ENCODE measurements around the gene MRPL21.
A peak's percentile ranks its signal among the peaks of the same experiment; 100 is the strongest.
"Not testable (repeated sequence)": the region's sequence is repeated elsewhere in the genome, so short reads cannot be mapped to it uniquely, and the experiment has no call there.

The MRPL21 gene

DNA sequence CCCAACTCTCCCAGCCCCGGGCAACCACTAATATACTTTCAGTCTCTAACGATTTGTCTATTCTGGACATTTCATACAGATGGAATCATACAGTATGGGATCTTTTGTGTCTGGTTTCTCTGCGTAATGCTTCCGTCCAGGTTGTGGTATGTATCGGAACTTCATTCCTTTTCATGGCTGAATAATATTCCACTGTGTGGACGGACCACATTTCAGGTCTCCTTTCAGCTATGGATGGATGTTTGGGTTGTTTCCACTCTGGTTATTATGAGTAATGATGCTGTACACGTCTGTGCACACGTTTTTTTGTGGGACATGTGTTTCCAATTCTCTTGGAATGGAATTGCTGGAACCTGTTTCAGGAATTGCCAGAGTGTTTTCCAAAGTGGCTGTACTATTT lies 44.5 kb downstream of the MRPL21 start:
- TF ChIP-seq, protein P1, sequence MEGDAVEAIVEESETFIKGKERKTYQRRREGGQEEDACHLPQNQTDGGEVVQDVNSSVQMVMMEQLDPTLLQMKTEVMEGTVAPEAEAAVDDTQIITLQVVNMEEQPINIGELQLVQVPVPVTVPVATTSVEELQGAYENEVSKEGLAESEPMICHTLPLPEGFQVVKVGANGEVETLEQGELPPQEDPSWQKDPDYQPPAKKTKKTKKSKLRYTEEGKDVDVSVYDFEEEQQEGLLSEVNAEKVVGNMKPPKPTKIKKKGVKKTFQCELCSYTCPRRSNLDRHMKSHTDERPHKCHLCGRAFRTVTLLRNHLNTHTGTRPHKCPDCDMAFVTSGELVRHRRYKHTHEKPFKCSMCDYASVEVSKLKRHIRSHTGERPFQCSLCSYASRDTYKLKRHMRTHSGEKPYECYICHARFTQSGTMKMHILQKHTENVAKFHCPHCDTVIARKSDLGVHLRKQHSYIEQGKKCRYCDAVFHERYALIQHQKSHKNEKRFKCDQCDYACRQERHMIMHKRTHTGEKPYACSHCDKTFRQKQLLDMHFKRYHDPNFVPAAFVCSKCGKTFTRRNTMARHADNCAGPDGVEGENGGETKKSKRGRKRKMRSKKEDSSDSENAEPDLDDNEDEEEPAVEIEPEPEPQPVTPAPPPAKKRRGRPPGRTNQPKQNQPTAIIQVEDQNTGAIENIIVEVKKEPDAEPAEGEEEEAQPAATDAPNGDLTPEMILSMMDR (IDR thresholded peaks at IDR 0.05), result no peak
- no peaks in the 10 kb centered on the region for H3K9me3 ChIP-seq (ENCODE audit: control insufficient read depth, low read length)
- no peaks in the 10 kb centered on the region for H3K79me2 ChIP-seq
- H3K36me3 ChIP-seq (ENCODE audit: control insufficient read depth, insufficient read depth, low read length), result no peaks in the 10 kb centered on the region
- no peak overlapping the region for H2AFZ ChIP-seq
- no peaks in the 10 kb centered on the region for H3K4me1 ChIP-seq
- no peak overlapping the region for H3K4me3 ChIP-seq (ENCODE audit: low read depth, low read length)
- H3K27me3 ChIP-seq (ENCODE audit: control insufficient read depth, insufficient read depth, low read length), result no peaks in the 10 kb centered on the region
- H3K27ac ChIP-seq, result no peak overlapping the region
- no peak overlapping the region for H3K4me2 ChIP-seq (ENCODE audit: low read length)
- no peak overlapping the region for H3K9ac ChIP-seq

DNA sequence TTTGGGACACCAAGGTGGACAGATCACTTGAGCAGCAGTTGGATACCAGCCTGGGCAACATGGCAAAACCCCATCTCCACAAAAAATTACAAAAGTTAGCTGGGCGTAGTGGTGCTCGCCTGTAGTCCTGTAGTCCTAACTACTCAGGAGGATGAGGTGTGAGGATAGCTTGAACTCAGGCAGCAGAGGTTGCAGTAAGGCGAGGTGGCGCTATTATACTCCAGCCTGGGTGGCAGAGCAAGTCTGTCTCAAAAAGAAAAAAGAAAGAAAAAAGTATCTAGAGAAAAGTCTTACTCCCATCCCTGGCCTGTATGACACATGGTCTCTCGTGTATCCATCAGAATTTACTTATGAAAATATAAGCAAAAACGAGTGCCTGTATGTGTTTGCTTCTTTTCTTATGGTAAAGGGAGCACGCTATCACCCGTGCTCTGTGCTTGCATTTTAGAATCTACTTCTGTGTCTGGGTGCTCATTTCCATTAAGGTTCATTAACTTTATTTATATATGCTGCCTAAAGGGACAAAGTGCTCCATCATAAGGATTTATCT lies 46.5 kb downstream of the MRPL21 start:
- no peak overlapping the region for H3K9ac ChIP-seq
- no peak overlapping the region for H3K4me3 ChIP-seq (ENCODE audit: low read depth, low read length)
- no peaks in the 10 kb centered on the region for H3K9me3 ChIP-seq (ENCODE audit: control insufficient read depth, low read length)

DNA sequence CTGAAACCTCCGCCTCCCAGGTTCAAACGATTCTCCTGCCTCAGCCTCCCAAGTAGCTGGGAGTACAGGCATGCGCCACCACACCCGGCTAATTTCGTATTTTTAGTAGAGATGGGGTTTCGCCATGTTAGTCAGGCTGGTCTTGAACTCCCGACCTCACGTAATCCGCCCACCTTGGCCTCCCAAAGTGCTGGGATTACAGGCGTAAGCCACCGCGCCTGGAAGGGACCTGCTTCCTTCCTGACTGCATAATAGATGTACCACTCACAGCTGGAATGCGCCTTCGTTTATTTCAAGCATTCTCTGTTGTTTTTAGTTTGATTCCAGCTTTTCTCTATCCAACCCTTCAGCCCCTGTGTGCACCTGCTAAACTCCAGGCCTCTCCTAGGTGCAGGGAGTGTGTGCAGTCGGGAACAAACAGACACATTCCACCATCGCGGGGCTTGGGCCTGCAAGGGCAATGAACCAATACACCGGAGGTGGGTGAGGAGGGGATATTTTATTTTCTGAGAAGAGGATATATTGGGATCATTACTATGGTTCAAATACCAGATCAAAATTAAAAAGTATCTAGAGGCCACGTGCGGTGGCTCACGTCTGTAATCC lies 47.1 kb downstream of the MRPL21 start:
- H3K27me3 ChIP-seq (ENCODE audit: control insufficient read depth, insufficient read depth, low read length); H3K36me3 ChIP-seq (ENCODE audit: control insufficient read depth, insufficient read depth, low read length); H2AFZ ChIP-seq; H3K79me2 ChIP-seq; H3K9ac ChIP-seq; H3K9me3 ChIP-seq (ENCODE audit: control insufficient read depth, low read length); H3K4me3 ChIP-seq (ENCODE audit: low read depth, low read length); H3K4me1 ChIP-seq; H3K27ac ChIP-seq; H3K4me2 ChIP-seq (ENCODE audit: low read length): not testable (repeated sequence)

More for the DNA sequence above, 46.5 kb downstream of the MRPL21 start:
- no peaks in the 10 kb centered on the region for H3K4me1 ChIP-seq
- H3K27me3 ChIP-seq (ENCODE audit: control insufficient read depth, insufficient read depth, low read length), result no peaks in the 10 kb centered on the region
- TF ChIP-seq, protein P1 (IDR thresholded peaks at IDR 0.05), result no peak
- no peaks in the 10 kb centered on the region for H3K79me2 ChIP-seq
- no peak overlapping the region for H3K4me2 ChIP-seq (ENCODE audit: low read length)
- H2AFZ ChIP-seq, result no peak overlapping the region
- peak overlapping the region; percentile 41 for H3K27ac ChIP-seq
- no peaks in the 10 kb centered on the region for H3K36me3 ChIP-seq (ENCODE audit: control insufficient read depth, insufficient read depth, low read length)

DNA sequence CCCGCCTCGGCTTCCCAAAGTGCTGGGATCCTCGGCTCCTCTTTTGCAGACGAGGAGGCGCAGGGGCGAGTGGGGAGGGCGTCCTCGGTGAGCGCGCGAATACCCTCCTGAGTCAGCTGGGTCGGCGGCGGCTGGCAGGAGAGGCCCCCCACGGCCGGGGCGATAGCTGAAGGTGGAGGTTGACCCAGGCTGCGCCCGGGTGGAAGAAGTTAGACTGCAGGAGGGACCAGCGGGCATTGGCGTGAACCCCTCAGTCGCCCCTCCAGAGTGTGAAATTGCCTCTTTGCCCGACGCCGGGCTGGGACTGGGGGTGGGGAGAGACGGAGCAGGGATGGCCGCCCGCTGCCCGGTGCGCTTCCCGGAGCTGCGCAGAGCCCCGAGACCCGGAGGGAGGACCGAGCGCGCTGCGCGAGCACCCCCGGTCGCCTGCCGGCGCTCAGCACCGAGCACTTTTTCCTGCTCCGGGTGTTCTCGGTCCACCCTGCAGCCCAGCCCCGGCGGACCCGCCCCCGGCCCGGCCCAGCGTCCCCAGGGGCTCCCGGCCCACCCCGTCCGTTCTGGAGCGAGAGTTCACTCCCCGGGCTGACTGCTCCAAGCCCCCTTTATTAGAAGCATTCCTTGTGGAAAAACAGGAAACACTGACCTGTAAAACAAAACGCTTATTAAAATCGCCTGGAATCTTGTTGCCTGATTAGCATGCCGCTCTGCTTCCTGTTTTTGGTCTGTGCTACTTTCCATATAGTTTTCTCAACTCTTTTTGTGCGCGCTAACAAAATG lies 48.2 kb downstream of the MRPL21 start:
- H2AFZ ChIP-seq, result peak overlapping the region; percentile 74
- H3K79me2 ChIP-seq, result no peaks in the 10 kb centered on the region
- H3K9ac ChIP-seq, result no peak overlapping the region
- H3K9me3 ChIP-seq (ENCODE audit: control insufficient read depth, low read length), result no peaks in the 10 kb centered on the region
- H3K4me2 ChIP-seq (ENCODE audit: low read length), result peak overlapping the region; percentile 59
- no peak overlapping the region for H3K27ac ChIP-seq
- no peaks in the 10 kb centered on the region for H3K4me1 ChIP-seq
- H3K36me3 ChIP-seq (ENCODE audit: control insufficient read depth, insufficient read depth, low read length), result no peaks in the 10 kb centered on the region
- no peaks in the 10 kb centered on the region for H3K27me3 ChIP-seq (ENCODE audit: control insufficient read depth, insufficient read depth, low read length)
- TF ChIP-seq, protein P1 (IDR thresholded peaks at IDR 0.05), result no peak
- H3K4me3 ChIP-seq (ENCODE audit: low read depth, low read length), result no peak overlapping the region

DNA sequence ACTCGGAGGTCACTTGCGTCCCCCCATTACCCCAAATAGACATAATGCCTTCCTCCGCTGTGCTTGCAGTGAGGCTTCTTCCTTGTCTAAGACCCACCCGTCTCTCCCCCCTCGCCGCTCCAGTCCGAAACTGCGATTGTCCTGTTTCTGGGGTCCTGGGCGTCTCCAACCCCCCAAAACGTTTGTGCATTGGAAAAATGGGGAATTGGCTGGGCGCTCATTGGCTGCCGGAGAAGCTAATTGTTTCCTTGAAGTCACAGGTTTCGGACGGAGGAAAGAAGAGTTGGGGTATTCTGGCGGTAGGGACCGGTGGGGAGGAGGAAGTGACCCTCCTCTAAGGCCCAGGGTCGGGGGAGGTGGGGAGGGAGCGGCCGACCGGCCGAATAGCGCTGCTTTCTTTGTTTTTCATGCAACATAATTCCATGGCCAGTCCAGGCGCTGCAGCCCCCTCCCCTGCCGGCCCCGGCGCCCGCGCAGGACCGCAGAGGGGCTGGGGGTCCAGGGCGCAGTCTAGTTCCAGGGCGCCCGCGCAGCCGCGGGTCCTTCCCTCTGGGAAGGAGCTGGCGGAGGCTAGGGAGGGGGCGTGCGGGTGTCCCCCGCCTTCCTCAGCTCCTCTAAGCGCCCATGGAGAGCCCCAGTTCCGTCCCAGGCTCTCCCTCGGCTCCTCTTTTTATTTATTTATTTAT lies 49.2 kb downstream of the MRPL21 start:
- TF ChIP-seq, protein P1 (IDR thresholded peaks at IDR 0.05), result no peak
- no peak overlapping the region for H3K27ac ChIP-seq
- H3K79me2 ChIP-seq, result no peaks in the 10 kb centered on the region
- H3K27me3 ChIP-seq (ENCODE audit: control insufficient read depth, insufficient read depth, low read length), result no peaks in the 10 kb centered on the region
- H2AFZ ChIP-seq, result peak overlapping the region; percentile 74
- no peak overlapping the region for H3K4me2 ChIP-seq (ENCODE audit: low read length)
- no peaks in the 10 kb centered on the region for H3K9me3 ChIP-seq (ENCODE audit: control insufficient read depth, low read length)
- no peaks in the 10 kb centered on the region for H3K4me1 ChIP-seq
- H3K36me3 ChIP-seq (ENCODE audit: control insufficient read depth, insufficient read depth, low read length), result no peaks in the 10 kb centered on the region
- H3K4me3 ChIP-seq (ENCODE audit: low read depth, low read length), result no peak overlapping the region
- H3K9ac ChIP-seq, result no peak overlapping the region

Measured in parathyroid adenoma (tissue), 2 donors.